Measurements from ENCODE around the gene GAS6. TPM values are rescaled to one million over a fixed set of nuclear protein-coding genes. Genes with fewer than 3 reads are reported as not detected.
"Not testable (repeated sequence)": the region's sequence is repeated elsewhere in the genome, so short reads cannot be mapped to it uniquely, and the experiment has no call there.

Gene GAS6
- total RNA-seq, 1 experiment from 2014 or later: 49.4 TPM

GRCh38 chr13:113796211-113796963, 67.5 kb downstream of the GAS6 start (continued):
- TF ChIP-seq RAD21 (IDR thresholded peaks at IDR 0.05; ENCODE audit: low read depth): no peak
- no peak for TF ChIP-seq SIN3A (IDR thresholded peaks at IDR 0.05; ENCODE audit: low read depth)
- no peak for TF ChIP-seq ZNF274 (IDR thresholded peaks at IDR 0.05; ENCODE audit: low read depth, low read length)
- no peak for TF ChIP-seq CEBPB (IDR thresholded peaks at IDR 0.05; ENCODE audit: low read depth)
- no peak for TF ChIP-seq SP1 (IDR thresholded peaks at IDR 0.05; ENCODE audit: low read depth)
- no peak for TF ChIP-seq ELF1 (IDR thresholded peaks at IDR 0.05; ENCODE audit: borderline replicate concordance, low read depth)
- TF ChIP-seq MAX (IDR thresholded peaks at IDR 0.05): no peak

- ATAC-seq; H3K27ac ChIP-seq (ENCODE audit: low read depth, low read length); H3K79me2 ChIP-seq (ENCODE audit: insufficient read depth, low read length); H4K20me1 ChIP-seq (ENCODE audit: insufficient read depth); H3K4me1 ChIP-seq (ENCODE audit: control insufficient read depth in 1 of 2, insufficient read depth in 2 of 2, low read length in 2 of 2); H3K27me3 ChIP-seq (ENCODE audit: insufficient read depth, low read length); CTCF ChIA-PET; POLR2A ChIA-PET; H3K36me3 ChIP-seq (ENCODE audit: control insufficient read depth in 1 of 2, insufficient read depth in 2 of 2, low read length in 2 of 2); intact Hi-C loops (cut with micrococcal nuclease); H3K4me3 ChIP-seq (replicated peaks in 1 of 2; ENCODE audit: low read depth in 1 of 2, low read length in 2 of 2); BruUV-seq (replicated peaks); RAD21 ChIA-PET (ENCODE audit: low non-redundant PET in 1 of 2, low total read pairs in 2 of 2, uncharacterized antibody in 2 of 2, unreplicated experiment in 2 of 2); DNase-seq (ENCODE audit: low read depth, low spot score); H3K9me3 ChIP-seq (ENCODE audit: control insufficient read depth in 1 of 2, insufficient read depth in 1 of 2, low read depth in 1 of 2, low read length in 2 of 2); H3K4me2 ChIP-seq (ENCODE audit: low read length); H3K9me2 ChIP-seq (ENCODE audit: insufficient read depth); H3K9ac ChIP-seq (ENCODE audit: low read length); H2AFZ ChIP-seq (ENCODE audit: low read depth, low read length, poor library complexity, severe bottlenecking): not testable (repeated sequence)
Measured at GRCh38 chr13:113795362-113795761, 68.5 kb downstream of the GAS6 start.

GRCh38 chr13:113794764-113795173, 69.1 kb downstream of the GAS6 start:
- ChIA-PET POLR2A (no interaction called here), RAD21 (ENCODE audit: low non-redundant PET in 1 of 2, low total read pairs in 2 of 2, uncharacterized antibody in 2 of 2, unreplicated experiment in 2 of 2) (no interaction called here), CTCF (no interaction called here)
- no TSS peak for BruUV-seq (replicated peaks)
- Histone ChIP-seq H3K36me3 (ENCODE audit: control insufficient read depth in 1 of 2, insufficient read depth in 2 of 2, low read length in 2 of 2) (no peaks in the 10 kb centered on the region), H3K27ac (ENCODE audit: low read depth, low read length) (no peak overlapping the region), H4K20me1 (ENCODE audit: insufficient read depth) (no peaks in the 10 kb centered on the region), H3K9ac (ENCODE audit: low read length) (no peak overlapping the region), H3K4me3 (replicated peaks in 1 of 2; ENCODE audit: low read depth in 1 of 2, low read length in 2 of 2) (no peak overlapping the region), H3K27me3 (ENCODE audit: insufficient read depth, low read length) (no peaks in the 10 kb centered on the region), H3K9me2 (ENCODE audit: insufficient read depth) (no peaks in the 10 kb centered on the region), H3K4me1 (ENCODE audit: control insufficient read depth in 1 of 2, insufficient read depth in 2 of 2, low read length in 2 of 2) (no peaks in the 10 kb centered on the region), H3K4me2 (ENCODE audit: low read length) (no peak overlapping the region), H3K9me3 (ENCODE audit: control insufficient read depth in 1 of 2, insufficient read depth in 1 of 2, low read depth in 1 of 2, low read length in 2 of 2) (no peaks in the 10 kb centered on the region), H3K79me2 (ENCODE audit: insufficient read depth, low read length) (no peaks in the 10 kb centered on the region), H2AFZ (ENCODE audit: low read depth, low read length, poor library complexity, severe bottlenecking) (no peak overlapping the region)
- DNase-seq (ENCODE audit: low read depth, low spot score) (no peak), ATAC-seq (no peak)
- TF ChIP-seq ZFX (IDR thresholded peaks at IDR 0.05) (no peak), TCF7L2 (IDR thresholded peaks at IDR 0.05; ENCODE audit: borderline replicate concordance, extremely low read depth, insufficient read depth, insufficient read length) (no peak), YY1 (IDR thresholded peaks at IDR 0.05; ENCODE audit: extremely low read depth, insufficient replicate concordance, low read depth, low read length) (no peak), EZH2phosphoT487 (IDR thresholded peaks at IDR 0.05; ENCODE audit: borderline replicate concordance) (no peak)
- intact Hi-C loops (cut with micrococcal nuclease): no loop called here

Measured in HCT116 (cell line).